Stimulated activated CD8-positive, alpha-beta memory T cell treated with anti-CD3 and anti-CD28 coated beads, Interleukin-4, amount 100 ng/mL, for 24 hours (primary cell): Measurements from ENCODE around the gene TMEM87B.

ENCODE experiments used
- DNase-seq: peaks from one replicate; pipeline ENCODE4 v3.0.0-alpha.2; 2020; ENCODE audit warnings: low read depth

Gene TMEM87B

DNA sequence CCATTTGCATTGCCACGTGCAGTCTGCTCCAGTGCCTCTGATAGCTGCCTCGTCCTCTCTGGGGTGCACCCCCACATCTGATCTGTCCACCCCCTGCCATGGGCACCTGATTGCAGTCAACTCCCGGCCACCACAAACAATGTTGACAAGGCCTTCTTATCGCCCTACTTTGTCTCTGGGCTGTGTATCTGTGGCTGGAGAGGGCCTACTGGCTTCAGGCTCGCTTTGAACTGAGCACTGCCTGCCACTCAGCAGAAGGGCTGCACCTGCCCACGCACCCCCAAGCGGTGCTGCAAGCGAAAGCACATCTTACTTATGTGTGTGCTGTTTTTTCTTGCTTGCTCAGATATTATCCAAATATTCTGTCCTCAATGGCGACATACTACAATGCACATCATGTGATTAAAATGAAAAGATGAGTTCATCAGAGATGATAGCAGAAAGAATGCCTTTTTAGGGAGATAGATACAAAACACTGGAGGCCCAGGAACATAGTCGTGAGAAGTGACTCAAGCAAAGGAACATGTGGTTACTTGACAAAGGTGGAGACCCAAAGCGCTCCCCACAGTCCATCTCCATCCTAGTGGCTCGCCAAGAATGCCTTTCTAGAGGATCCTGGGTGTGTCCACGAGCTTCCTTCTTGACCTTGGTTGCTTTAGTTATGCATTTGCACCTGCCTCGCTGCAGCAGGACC is 111.9 kb downstream of the TMEM87B start:
- no peak for DNase-seq

DNA sequence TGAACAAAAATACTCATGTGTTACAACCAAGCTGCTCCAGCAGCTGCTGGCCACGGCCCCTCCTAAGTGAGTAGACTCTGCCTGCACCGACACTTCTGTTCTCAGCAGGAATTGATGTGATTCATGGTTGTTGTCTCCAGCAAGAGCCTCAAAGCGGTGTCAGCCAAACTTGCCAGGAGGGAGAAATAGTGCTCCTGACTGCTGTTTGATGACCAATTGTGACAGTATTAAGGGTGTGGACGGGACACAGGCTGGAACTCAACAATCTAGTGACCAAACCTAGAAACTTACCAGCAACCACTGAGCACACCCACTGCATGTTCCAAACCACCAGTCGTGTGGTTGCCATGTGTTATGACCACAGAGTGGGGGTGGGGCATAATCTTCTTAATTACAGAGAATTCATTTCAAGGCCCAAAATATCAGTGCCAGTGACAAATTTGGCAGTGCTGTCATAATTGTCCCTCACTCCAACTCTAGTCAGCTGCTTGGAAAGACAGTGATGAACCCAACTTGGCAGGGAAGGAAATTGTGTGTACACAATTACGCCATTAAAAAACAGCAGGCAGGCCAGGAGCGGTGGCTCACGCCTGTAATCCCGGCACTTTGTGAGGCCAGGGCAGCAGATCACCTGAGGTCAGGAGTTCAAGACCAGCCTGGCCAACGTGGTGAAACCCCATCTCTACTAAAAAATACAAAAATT is 113.5 kb downstream of the TMEM87B start:
- DNase-seq = no peak
